ENCODE results near the gene FAM8A1.
"Not testable (repeated sequence)": the region's sequence is repeated elsewhere in the genome, so short reads cannot be mapped to it uniquely, and the experiment has no call there.

Gene FAM8A1

DNA sequence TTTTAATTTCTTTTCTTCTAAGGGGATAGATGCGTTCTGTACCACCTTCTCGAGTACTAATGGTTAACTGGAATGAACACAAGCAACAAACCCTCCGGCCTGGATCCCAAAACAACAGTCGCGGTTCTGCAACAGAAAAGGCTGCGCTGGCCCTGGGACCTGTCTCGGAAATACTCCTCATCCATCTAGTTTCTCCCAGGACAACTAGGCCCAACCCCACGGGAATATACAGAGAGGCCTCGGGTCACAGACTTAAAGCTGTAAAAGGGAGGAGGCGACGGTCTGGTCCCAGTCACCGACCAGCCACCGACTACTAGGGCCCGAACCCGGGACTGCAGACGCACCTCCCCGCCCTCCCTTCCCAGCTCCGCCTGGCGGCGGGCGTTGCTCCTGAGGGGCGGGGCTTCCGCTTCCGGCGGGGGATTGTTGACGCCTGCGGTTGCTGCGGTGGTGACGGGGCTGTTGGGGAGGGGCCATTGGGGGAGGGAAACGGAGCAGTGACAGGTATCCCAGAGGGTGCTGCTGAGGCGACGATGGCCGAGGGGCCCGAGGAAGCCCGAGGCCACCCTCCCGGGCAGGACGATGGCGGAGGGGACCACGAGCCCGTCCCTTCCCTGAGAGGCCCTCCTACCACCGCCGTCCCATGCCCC lies at the start of gene FAM8A1:
Gene FAM8A1 (plus strand): TSS at position 426 of the 650 bp plus-strand sequence. CDS start 108 bp downstream, at position 534.
- DNase-seq: peak; percentile 94

DNA sequence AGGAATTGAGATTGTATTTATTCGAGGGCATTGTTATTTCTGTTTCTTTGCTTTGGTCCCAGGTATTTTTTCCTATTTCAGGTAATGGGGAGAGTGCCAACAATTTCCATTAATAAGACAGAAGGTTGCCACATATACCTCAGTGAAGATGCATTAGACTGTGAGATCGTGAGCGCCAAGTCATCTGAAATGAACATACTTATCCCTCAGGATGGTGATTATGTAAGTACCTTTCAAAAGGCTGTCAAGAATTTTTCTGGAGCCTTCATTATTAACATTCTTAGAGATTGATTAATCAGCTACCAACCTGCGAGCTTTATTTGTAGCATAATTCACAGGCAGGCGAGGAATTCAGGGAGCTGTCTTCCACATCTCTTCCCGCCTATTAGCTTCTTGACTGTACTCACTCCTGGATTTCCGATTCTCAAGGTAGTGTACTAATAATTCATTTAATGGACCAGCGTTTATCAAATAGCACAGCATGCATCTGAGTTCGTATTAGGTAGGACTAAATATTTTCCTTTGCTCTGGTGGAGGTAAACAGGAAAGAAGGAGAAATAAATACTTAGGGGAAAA lies 48.6 kb upstream of the FAM8A1 start:
- no peak for DNase-seq

DNA sequence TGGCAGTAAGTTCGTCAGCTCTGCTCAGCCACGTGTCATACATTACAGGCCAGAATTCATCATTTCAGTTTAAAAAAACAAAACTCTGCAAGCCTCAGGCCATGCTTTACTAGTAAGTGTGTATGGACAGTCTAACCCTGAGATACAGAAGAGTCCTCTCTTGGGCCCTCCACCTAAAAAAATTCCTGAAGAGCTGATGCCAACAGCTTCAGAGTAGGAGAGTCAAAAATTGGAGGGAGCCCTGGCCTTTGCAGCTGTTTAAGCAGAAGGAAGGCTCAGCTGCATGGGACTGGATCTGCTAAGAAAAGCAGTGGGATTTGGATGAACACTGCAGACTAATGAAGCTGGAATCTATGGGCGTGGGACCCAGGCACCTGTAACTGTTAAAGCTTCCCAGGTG lies 47.2 kb upstream of the FAM8A1 start:
- no peak for DNase-seq

GRCh38 chr6:17556014-17556413 lies 44.1 kb upstream of the FAM8A1 start:
- DNase-seq: no peak

DNA sequence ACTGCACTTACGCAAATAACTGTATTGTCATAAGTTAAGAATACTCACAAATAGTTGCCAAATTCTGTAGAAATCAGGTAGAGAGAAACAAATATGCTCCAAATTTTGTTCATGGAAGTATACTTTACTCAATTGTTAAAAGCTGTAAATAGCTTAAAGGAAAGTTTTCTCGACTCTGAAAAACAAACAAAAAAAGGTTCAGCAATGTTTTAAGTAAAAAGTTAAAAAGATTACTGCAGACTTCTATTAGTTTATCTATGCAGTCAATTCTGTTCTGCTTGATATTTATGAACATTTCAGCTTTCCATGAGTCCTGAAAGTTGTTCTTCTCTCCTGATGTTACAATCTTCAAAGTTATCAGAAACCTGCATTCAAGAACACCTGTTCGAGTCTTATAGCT lies 37.5 kb upstream of the FAM8A1 start:
- no peak for DNase-seq

DNA sequence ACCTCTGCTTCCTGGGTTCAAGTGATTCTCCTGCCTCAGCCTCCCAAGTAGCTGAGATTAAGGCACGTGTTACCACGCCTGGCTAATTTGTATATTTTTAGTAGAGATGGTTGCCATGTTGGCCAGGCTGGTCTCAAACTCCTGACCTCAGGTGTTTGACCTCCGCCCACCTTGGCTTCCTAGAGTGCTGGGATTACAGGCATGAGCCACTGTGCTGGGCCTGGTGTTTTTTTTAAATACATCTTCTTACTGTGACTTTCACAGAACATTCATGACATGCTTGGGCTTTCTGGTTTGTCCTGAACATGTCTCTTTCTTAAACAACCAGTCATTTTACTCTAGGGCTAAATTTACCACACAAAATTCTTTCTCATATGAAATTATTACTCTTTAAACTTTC lies 34.7 kb upstream of the FAM8A1 start:
- no peak for DNase-seq

- no peak for DNase-seq
Measured at GRCh38 chr6:17574866-17575560, 25.1 kb upstream of the FAM8A1 start.

DNA sequence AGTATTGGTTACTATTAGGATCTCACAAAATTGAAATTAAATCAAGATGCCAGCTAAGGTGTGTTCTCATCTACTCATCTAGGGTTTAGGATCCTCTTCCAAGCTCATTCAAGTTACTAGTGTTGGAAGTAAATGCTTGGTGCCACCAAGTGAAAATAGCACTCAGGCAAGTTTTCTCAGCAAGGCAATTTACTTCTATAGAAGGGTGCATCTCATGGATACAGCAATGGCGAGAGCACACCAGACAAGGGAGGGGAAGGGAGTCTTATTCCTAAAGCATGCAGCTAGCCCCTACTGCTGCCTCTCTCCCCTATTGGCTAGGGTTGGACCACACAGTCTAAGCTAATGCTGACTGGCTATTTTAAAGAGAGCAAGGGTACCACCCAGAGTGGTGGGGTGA lies 23.0 kb upstream of the FAM8A1 start:
- no peak for DNase-seq

GRCh38 chr6:17580518-17581048 lies 19.5 kb upstream of the FAM8A1 start:
- peak in 1 of 2 donors; percentile 3 for DNase-seq

- not testable (repeated sequence) for DNase-seq
Measured at GRCh38 chr6:17581282-17581681, 18.8 kb upstream of the FAM8A1 start.

DNA sequence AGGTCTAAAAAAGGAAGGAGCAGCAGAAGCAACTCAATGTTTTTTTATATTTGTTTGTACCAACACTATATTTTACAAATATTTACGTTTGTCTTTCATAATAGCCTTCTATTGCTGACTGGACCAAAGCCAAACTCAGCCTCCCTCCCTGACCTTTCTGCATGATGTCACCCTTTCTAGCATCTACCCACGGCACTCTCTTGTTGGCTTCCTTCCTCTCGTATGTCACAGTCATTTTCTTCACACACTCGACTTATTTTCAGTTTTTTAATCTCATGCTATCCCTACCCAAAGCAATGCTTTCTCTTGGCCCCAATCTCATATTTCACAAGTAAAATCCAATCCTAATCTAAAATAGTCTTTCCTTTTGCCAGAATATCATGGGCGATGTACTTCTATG lies 16.3 kb upstream of the FAM8A1 start:
- DNase-seq: no peak

DNA sequence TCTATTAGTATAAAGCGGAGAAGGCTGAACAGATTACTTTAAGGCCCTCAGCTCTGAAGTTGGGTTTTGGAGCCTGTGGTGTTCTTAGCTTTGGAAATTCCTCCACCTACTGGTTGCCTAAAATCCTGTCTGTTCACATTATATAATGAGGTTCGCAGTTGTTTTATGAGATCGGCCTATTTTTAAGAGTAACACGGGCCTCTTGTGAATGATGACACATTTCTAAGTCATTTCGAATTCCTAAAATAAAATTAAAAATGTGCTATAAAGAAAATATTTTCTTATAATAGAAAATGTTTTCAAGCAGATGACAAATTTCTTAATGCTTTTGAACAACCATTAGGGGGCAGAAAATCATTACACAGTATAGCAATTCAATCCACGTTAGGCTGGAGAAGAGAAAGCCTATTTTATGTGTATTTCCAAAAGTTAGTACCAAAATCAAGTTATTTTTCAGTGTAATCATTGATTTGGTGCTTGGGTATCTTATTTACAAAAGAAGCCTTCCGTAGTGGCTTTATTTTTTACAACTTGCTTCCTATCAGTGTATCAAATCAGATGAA lies 15.8 kb upstream of the FAM8A1 start:
- peak in 1 of 2 donors; percentile 50 for DNase-seq

- no peak for DNase-seq
Measured at GRCh38 chr6:17585766-17586490, 14.2 kb upstream of the FAM8A1 start.

GRCh38 chr6:17586623-17587022 lies 13.5 kb upstream of the FAM8A1 start:
- DNase-seq: not testable (repeated sequence)

- DNase-seq: no peak
Measured at GRCh38 chr6:17588011-17588410, 12.1 kb upstream of the FAM8A1 start.

GRCh38 chr6:17589406-17590096 lies 10.6 kb upstream of the FAM8A1 start:
- DNase-seq: peak in 1 of 2 donors; percentile 2

- DNase-seq: peak in 1 of 2 donors; percentile 11
Measured at GRCh38 chr6:17591287-17591686, 8.8 kb upstream of the FAM8A1 start.

DNA sequence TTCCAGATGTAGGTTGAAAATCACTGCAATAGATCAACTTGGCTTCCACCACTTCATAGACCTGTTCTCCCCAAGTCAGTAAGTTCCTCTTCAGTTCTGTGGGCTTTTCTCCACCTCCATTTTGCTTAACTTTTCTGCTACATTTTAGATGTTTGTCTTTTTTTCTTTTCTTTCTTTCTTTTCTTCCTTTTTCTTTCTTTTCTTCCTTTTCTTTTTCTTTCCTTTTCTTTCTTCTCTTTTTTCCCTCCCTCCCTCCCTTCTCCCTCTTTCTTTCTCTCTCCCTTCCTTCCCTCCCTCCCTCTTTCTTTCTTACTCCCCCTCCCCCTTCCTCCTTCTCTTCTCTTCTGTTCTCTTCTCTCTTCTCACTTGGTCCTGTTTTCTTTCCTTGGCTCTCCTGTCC lies 6.9 kb upstream of the FAM8A1 start:
- no peak for DNase-seq

- no peak for DNase-seq
Measured at GRCh38 chr6:17596085-17596484, 4.0 kb upstream of the FAM8A1 start.

DNA sequence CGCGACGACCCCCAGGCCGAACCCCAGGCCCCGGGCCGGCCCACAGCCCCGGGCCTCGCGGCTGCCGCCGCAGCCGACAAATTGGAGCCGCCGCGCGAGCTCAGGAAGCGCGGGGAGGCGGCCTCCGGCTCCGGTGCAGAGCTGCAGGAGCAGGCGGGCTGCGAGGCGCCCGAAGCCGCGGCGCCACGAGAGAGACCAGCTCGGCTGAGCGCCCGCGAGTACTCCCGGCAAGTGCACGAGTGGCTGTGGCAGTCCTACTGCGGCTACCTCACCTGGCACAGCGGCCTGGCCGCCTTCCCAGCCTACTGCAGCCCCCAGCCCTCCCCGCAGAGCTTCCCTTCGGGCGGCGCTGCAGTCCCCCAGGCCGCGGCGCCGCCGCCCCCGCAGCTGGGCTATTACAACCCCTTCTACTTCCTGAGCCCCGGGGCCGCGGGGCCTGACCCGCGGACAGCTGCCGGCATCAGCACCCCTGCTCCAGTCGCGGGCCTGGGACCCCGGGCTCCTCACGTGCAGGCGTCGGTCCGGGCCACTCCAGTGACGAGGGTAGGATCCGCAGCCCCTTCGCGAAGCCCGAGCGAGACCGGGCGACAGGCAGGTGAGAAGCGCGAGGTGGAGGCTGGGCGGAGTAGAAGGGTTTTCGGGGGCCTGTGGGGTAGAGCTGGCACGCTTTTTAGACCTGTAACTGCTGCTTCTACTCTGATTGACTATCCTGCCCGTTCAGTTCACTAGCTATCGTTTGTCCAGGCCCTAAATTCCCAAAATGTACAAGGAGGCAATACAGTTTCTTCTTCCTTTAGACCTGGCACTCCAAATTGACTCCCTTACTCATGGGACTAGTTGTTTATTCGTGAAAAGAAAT lies 654 bp downstream of the FAM8A1 start:
- peak; percentile 21 to 42 for DNase-seq

DNA sequence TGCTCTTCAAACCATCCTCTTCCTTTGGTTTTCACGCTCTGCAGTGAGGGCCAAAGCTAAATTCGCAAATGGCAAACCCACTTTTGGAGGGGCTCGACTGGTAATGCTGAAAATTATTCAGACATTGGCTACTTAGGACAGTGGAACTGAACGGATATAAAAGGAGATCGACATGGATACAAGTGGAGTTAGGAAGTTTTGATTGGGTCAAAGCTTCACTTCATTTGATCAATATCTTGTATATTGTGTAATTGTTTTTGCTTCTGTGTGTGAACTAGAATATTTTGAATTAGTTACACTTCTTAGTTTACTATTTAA lies 1.2 kb downstream of the FAM8A1 start:
- no peak for DNase-seq

DNA sequence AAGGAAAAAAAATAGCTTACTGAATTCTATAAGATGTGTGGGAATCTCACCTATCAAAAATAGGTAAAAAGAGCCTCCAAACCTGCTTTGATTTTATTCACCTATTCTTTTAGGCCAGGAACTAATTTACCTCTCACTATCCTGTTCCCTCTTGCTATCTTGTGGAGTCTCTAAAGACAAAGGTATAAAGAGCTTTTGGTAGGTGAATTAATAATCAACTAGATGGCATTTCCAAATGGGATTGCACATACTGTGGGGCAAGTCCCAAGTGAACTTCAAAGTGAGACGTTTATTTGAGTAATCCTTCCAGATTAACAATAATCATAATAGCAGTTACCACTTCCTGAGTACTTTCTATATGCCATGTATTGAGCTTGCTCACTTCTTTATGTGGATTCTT lies 2.8 kb downstream of the FAM8A1 start:
- no peak for DNase-seq

Data from CD4-positive, alpha-beta T cell treated with Interleukin-1 beta for 1 hour (primary cell).